Measurements from ENCODE around the gene PDE6A. TPM values are rescaled to one million over a fixed set of nuclear protein-coding genes. Genes with fewer than 3 reads are reported as not detected.

Gene PDE6A
- total and polyA plus RNA-seq, 9 of the 15 experiments (the other 6 are each of a cell fraction or from before 2014, with no cell fraction given): 0.01 to 0.04 (median 0.01) TPM; not detected in 6

DNA sequence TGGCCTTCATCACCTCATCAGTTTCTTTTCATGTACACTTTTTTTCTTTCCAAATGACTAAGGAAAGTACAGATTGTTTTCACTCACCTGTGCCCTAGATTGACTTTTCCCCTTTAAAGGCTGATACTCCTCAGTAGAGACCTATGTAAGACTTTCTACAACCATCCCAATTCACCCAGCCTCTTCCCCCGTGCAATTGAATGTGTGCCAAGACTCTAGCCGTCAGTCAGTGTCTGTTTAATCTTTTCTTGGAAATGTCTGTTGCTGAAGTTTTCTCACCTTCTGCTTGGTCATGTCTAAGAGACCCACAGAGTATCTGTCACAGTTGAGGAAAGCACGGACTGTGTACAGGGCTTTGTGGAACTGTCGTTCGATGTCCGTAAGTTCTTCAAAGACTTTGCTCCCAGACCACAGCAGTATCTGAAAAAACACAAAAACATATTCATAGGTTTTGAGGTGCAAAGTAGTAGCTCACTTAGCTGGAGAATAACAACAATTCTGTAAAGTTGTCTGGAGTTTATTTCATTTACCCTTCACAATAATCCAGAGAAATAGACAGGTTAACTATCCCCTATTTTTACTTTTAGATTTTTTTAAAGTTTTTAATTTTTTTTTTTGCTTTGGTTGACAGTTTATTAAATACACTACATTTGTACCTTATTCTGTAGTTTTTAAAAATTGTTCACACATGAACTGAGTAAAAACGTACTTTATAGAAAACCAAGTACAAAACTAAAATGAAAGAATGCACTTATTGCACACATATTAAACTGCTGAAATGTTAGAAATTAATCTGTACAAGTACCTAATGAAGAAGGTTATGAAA is 13.6 kb downstream of the PDE6A start (continued):
- TF ChIP-seq, protein P1, sequence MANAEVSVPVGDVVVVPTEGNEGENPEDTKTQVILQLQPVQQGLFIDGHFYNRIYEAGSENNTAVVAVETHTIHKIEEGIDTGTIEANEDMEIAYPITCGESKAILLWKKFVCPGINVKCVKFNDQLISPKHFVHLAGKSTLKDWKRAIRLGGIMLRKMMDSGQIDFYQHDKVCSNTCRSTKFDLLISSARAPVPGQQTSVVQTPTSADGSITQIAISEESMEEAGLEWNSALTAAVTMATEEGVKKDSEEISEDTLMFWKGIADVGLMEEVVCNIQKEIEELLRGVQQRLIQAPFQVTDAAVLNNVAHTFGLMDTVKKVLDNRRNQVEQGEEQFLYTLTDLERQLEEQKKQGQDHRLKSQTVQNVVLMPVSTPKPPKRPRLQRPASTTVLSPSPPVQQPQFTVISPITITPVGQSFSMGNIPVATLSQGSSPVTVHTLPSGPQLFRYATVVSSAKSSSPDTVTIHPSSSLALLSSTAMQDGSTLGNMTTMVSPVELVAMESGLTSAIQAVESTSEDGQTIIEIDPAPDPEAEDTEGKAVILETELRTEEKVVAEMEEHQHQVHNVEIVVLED (CRISPR knock-in tag; IDR thresholded peaks at IDR 0.05): no peak
- TF ChIP-seq, protein P2, sequence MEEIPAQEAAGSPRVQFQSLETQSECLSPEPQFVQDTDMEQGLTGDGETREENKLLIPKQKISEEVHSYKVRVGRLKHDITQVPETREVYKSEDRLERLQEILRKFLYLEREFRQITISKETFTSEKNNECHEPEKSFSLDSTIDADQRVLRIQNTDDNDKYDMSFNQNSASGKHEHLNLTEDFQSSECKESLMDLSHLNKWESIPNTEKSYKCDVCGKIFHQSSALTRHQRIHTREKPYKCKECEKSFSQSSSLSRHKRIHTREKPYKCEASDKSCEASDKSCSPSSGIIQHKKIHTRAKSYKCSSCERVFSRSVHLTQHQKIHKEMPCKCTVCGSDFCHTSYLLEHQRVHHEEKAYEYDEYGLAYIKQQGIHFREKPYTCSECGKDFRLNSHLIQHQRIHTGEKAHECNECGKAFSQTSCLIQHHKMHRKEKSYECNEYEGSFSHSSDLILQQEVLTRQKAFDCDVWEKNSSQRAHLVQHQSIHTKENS (CRISPR knock-in tag; IDR thresholded peaks at IDR 0.05): no peak
- no peak for TF ChIP-seq ZNF699 (CRISPR knock-in tag; IDR thresholded peaks at IDR 0.05; ENCODE audit: insufficient replicate concordance)
- no peak for TF ChIP-seq ZNF586 (CRISPR knock-in tag; conservative IDR thresholded peaks at IDR 0.05)
- TF ChIP-seq MEF2D (tag; conservative IDR thresholded peaks at IDR 0.05; ENCODE audit: low read depth): no peak
- no peak for TF ChIP-seq ZNF507 (tag; conservative IDR thresholded peaks at IDR 0.05)
- no peak for TF ChIP-seq OTX1 (CRISPR knock-in tag; IDR thresholded peaks at IDR 0.05)
- no peak for TF ChIP-seq ZNF717 (CRISPR knock-in tag; IDR thresholded peaks at IDR 0.05)
- no peak for TF ChIP-seq HNRNPUL1 (IDR thresholded peaks at IDR 0.05; ENCODE audit: low read length)
- no peak for TF ChIP-seq ZNF174 (CRISPR knock-in tag; IDR thresholded peaks at IDR 0.05)
- no peak for TF ChIP-seq ZNF347 (CRISPR knock-in tag; IDR thresholded peaks at IDR 0.05; ENCODE audit: low read depth)
- TF ChIP-seq RNF2 (IDR thresholded peaks at IDR 0.05): no peak
- no peak for TF ChIP-seq HNRNPH1 (optimal IDR thresholded peaks at IDR 0.05; ENCODE audit: low read depth, low read length)
- no peak for TF ChIP-seq EGR1 (conservative IDR thresholded peaks at IDR 0.05)
- TF ChIP-seq, protein P3, sequence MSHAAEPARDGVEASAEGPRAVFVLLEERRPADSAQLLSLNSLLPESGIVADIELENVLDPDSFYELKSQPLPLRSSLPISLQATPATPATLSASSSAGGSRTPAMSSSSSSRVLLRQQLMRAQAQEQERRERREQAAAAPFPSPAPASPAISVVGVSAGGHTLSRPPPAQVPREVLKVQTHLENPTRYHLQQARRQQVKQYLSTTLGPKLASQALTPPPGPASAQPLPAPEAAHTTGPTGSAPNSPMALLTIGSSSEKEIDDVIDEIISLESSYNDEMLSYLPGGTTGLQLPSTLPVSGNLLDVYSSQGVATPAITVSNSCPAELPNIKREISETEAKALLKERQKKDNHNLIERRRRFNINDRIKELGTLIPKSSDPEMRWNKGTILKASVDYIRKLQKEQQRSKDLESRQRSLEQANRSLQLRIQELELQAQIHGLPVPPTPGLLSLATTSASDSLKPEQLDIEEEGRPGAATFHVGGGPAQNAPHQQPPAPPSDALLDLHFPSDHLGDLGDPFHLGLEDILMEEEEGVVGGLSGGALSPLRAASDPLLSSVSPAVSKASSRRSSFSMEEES (CRISPR knock-in tag; IDR thresholded peaks at IDR 0.05): no peak
- TF ChIP-seq ZNF696 (CRISPR knock-in tag; conservative IDR thresholded peaks at IDR 0.05): no peak
- TF ChIP-seq, protein P4, sequence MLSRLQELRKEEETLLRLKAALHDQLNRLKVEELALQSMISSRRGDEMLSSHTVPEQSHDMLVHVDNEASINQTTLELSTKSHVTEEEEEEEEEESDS (CRISPR knock-in tag; IDR thresholded peaks at IDR 0.05): no peak
- TF ChIP-seq LCOR (CRISPR knock-in tag; IDR thresholded peaks at IDR 0.05): no peak
- no peak for TF ChIP-seq HLTF (IDR thresholded peaks at IDR 0.05)
